H1 (cell line): ENCODE measurements around the gene NCAM1. TPM values are rescaled to one million over a fixed set of nuclear protein-coding genes. Genes with fewer than 3 reads are reported as not detected.

ENCODE experiments used
- CTCF ChIA-PET: fragments of 300-600 bp; sonication (Branson Sonifier 250); formaldehyde crosslinking; loops from one replicate; lab custom pipeline; 2021; ENCODE audit not compliant: partially characterized antibody; lab: Charles Lee
- POLR2A ChIA-PET: fragments of 300-600 bp; sonication (Branson Sonifier 250); formaldehyde crosslinking; loops from one replicate; lab custom pipeline; 2021; ENCODE audit warnings: inconsistent platforms; ENCODE audit not compliant: partially characterized antibody; lab: Charles Lee
- DNase-seq, 2 experiments: peaks; one replicate each; pipeline versions ENCODE4 v3.0.0 to v3.0.0-alpha.2; 2010 to 2022; ENCODE audit warnings: low spot score in 2 of 2, low read depth in 1 of 2, mixed read lengths in 1 of 2
- FAIRE-seq: peaks from 2 replicates; lab custom pipeline; 2011; peaks lifted over from hg19 to GRCh38; lab: Jason Lieb, UNC
- H2AFZ ChIP-seq: 2 replicates; pipeline ENCODE4 v1.8.1; 2012; ENCODE audit warnings: low read length, inconsistent platforms
- H2AK5ac ChIP-seq: 2 replicates; pipeline ENCODE4 v1.6.1; 2013; ENCODE audit warnings: low read depth, low read length
- H2BK120ac ChIP-seq: replicated peaks from 2 replicates; pipeline ENCODE3; 2013; ENCODE audit warnings: low read depth, low read length, inconsistent platforms
- H2BK12ac ChIP-seq: 2 replicates; pipeline ENCODE4 v1.6.1; 2013; ENCODE audit warnings: low read depth, low read length
- H2BK15ac ChIP-seq: 2 replicates; pipeline ENCODE4 v1.6.1; 2013; ENCODE audit warnings: low read length
- H2BK20ac ChIP-seq: 2 replicates; pipeline ENCODE4 v1.6.1; 2013; ENCODE audit warnings: low read length
- H2BK5ac ChIP-seq: 2 replicates; pipeline ENCODE4 v1.6.1; 2013; ENCODE audit warnings: low read depth, low read length
- H3K14ac ChIP-seq: 2 replicates; pipeline ENCODE4 v1.6.1; 2013; ENCODE audit warnings: inconsistent platforms; ENCODE audit not compliant: insufficient read length
- H3K18ac ChIP-seq: 2 replicates; pipeline ENCODE4 v1.6.1; 2013; ENCODE audit warnings: low read length; ENCODE audit errors: extremely low read depth
- H3K23ac ChIP-seq: 2 replicates; pipeline ENCODE4 v1.6.1; 2013; ENCODE audit warnings: inconsistent platforms; ENCODE audit not compliant: insufficient read length
- H3K23me2 ChIP-seq: 2 replicates; pipeline ENCODE4 v1.6.1; 2013; ENCODE audit warnings: low read depth, low read length
- H3K27ac ChIP-seq: 2 replicates; pipeline ENCODE4 v1.6.1; 2011; ENCODE audit warnings: low read depth, low read length, inconsistent platforms
- H3K27me3 ChIP-seq, 4 experiments: replicated peaks in 1 of 4; 1 replicate in 1 of 4; 2 replicates in 3 of 4; pipeline versions ENCODE4 v1.6.1 to v1.8.1; 2011 to 2013; ENCODE audit warnings: low read length in 3 of 4, mild to moderate bottlenecking in 3 of 4, inconsistent platforms in 2 of 4, mixed read lengths in 2 of 4, moderate library complexity in 1 of 4; ENCODE audit not compliant: control insufficient read depth in 3 of 4, insufficient read depth in 3 of 4; ENCODE audit errors: extremely low read depth in 1 of 4
- H3K36me3 ChIP-seq, 4 experiments: 2 replicates each; pipeline versions ENCODE4 v1.6.1 to v1.8.1; 2011 to 2013; ENCODE audit warnings: mild to moderate bottlenecking in 4 of 4, low read length in 3 of 4, moderate library complexity in 2 of 4, control low read depth in 1 of 4, inconsistent platforms in 1 of 4; ENCODE audit not compliant: insufficient read depth in 4 of 4, control insufficient read depth in 2 of 4
- H3K4ac ChIP-seq: replicated peaks from 2 replicates; pipeline ENCODE3; 2013; ENCODE audit warnings: low read length, low read depth, mixed read lengths, inconsistent platforms; ENCODE audit not compliant: insufficient read length
- H3K4me1 ChIP-seq, 4 experiments: replicated peaks in 1 of 4; 1 replicate in 1 of 4; 2 replicates in 3 of 4; pipeline versions ENCODE4 v1.6.1 to v1.8.1; 2011 to 2013; ENCODE audit warnings: low read length in 3 of 4, inconsistent platforms in 2 of 4, mixed read lengths in 1 of 4; ENCODE audit not compliant: insufficient read depth in 4 of 4, control insufficient read depth in 3 of 4
- H3K4me2 ChIP-seq, 2 experiments: 2 replicates each; pipeline versions ENCODE4 v1.6.1 to v1.8.1; 2011 to 2013; ENCODE audit warnings: low read depth in 2 of 2, low read length in 2 of 2, control low read depth in 1 of 2, inconsistent platforms in 1 of 2, mild to moderate bottlenecking in 1 of 2; ENCODE audit not compliant: insufficient read depth in 1 of 2
- H3K4me3 ChIP-seq, 4 experiments: fragments of 200-600, 300-600 bp in 1 of 4; sonication (generic), shearing (Covaris generic), sonication (Bioruptor Twin) in 1 of 4; 2 replicates each; pipeline versions ENCODE4 v1.5.1 to v1.8.1; 2011 to 2016; ENCODE audit warnings: low read length in 4 of 4, low read depth in 3 of 4, control low read depth in 2 of 4, inconsistent platforms in 2 of 4, mild to moderate bottlenecking in 2 of 4, mixed read lengths in 1 of 4, moderate library complexity in 1 of 4; ENCODE audit not compliant: insufficient read depth in 2 of 4; ENCODE audit errors: extremely low read depth in 1 of 4
- H3K56ac ChIP-seq: replicated peaks from 2 replicates; pipeline ENCODE3; 2013; ENCODE audit warnings: low read depth, mild to moderate bottlenecking, mixed read lengths, low read length, inconsistent platforms; ENCODE audit not compliant: insufficient read length
- H3K79me1 ChIP-seq: 2 replicates; pipeline ENCODE4 v1.6.1; 2013; ENCODE audit warnings: low read depth, low read length, control low read depth
- H3K79me2 ChIP-seq, 2 experiments: 2 replicates each; pipeline versions ENCODE4 v1.6.1 to v1.8.1; 2012 to 2013; ENCODE audit warnings: low read length in 2 of 2, mild to moderate bottlenecking in 2 of 2, inconsistent platforms in 1 of 2; ENCODE audit not compliant: insufficient read depth in 2 of 2, control insufficient read depth in 1 of 2
- H3K9ac ChIP-seq, 4 experiments: replicated peaks in 1 of 4; 1 replicate in 1 of 4; 2 replicates in 3 of 4; pipeline versions ENCODE4 v1.6.1 to v1.8.1; 2011 to 2013; ENCODE audit warnings: low read depth in 3 of 4, low read length in 3 of 4, control low read depth in 2 of 4, mild to moderate bottlenecking in 2 of 4, moderate library complexity in 2 of 4, inconsistent platforms in 1 of 4; ENCODE audit errors: extremely low read depth in 1 of 4
- H3K9me3 ChIP-seq, 2 experiments: 2 replicates each; pipeline versions ENCODE4 v1.6.1 to v1.8.1; 2012 to 2013; ENCODE audit warnings: mild to moderate bottlenecking in 2 of 2, moderate library complexity in 2 of 2, control low read depth in 1 of 2, inconsistent platforms in 1 of 2, low read depth in 1 of 2, low read length in 1 of 2, mixed read lengths in 1 of 2; ENCODE audit not compliant: insufficient read depth in 2 of 2
- H4K20me1 ChIP-seq, 2 experiments: replicated peaks in 1 of 2; 2 replicates each; pipeline versions ENCODE3 to v1.8.1; 2011 to 2013; ENCODE audit warnings: inconsistent platforms in 2 of 2, low read length in 2 of 2, mild to moderate bottlenecking in 1 of 2; ENCODE audit not compliant: insufficient read depth in 2 of 2, control insufficient read depth in 1 of 2
- H4K5ac ChIP-seq: 2 replicates; pipeline ENCODE4 v1.6.1; 2013; ENCODE audit warnings: low read length, low read depth, mixed read lengths, inconsistent platforms; ENCODE audit not compliant: insufficient read length
- H4K8ac ChIP-seq: 2 replicates; pipeline ENCODE4 v1.8.0; 2013; ENCODE audit warnings: mild to moderate bottlenecking, moderate library complexity, low read length, inconsistent platforms; ENCODE audit not compliant: insufficient read depth; ENCODE audit errors: extremely low read depth
- H4K91ac ChIP-seq: replicated peaks from 2 replicates; pipeline ENCODE3; 2013; ENCODE audit warnings: low read length, mixed read lengths, inconsistent platforms; ENCODE audit not compliant: insufficient read length
- JUN ChIP-seq: IDR thresholded peaks from 2 replicates; pipeline ENCODE4 v1.6.1; 2011; ENCODE audit warnings: low read depth, mild to moderate bottlenecking, improper control_type of control experiment, low read length
- PHF8 ChIP-seq: fragments of 200-600 bp; sonication (generic); conservative IDR thresholded peaks from 2 replicates; pipeline ENCODE4 v1.7.1; 2012; ENCODE audit warnings: low read depth, mild to moderate bottlenecking, inconsistent platforms, low read length, moderate library complexity
- RFX5 ChIP-seq: IDR thresholded peaks from 2 replicates; pipeline ENCODE4 v1.6.1; 2011; ENCODE audit warnings: low read depth, low read length, improper control_type of control experiment, borderline replicate concordance
- SIRT6 ChIP-seq: IDR thresholded peaks from one replicate; pipeline ENCODE4 v1.7.1; 2012; ENCODE audit warnings: low read length, inconsistent platforms
- SP4 ChIP-seq: IDR thresholded peaks from 2 replicates; pipeline ENCODE4 v1.6.1; 2012; ENCODE audit warnings: low read length, inconsistent platforms
- WGBS, 2 experiments: shearing (Covaris generic) in 1 of 2; methylation state at CpG; one replicate each; pipeline versions ENCODE4 v1.1.6 to v1.1.7; 2013 to 2015; ENCODE audit warnings: low lambda C conversion rate in 2 of 2, mixed read lengths in 2 of 2, inconsistent platforms in 1 of 2, low coverage in 1 of 2, missing lambda C conversion rate in 1 of 2; ENCODE audit not compliant: insufficient replicate concordance in 2 of 2, insufficient coverage in 1 of 2, insufficient read length in 1 of 2; ENCODE audit errors: extremely low coverage in 1 of 2, missing lambda C conversion rate in 1 of 2; 5-methylcytosine and 5-hydroxymethylcytosine counted together
- polyA plus RNA-seq, 7 experiments: library from polyadenylated mRNA; depleted of rRNA in 3 of 7; stranded (reverse) in 5 of 7; unstranded in 2 of 7; fragments of >200 nt in 5 of 7; fragments of 200-250 nt in 2 of 7; gene quantifications; 1 replicate in 5 of 7; 2 replicates in 1 of 7; 4 replicates in 1 of 7; pipeline versions ENCODE4 v1.2.1 to v1.2.3, GENCODE V29; 2011 to 2013; ENCODE audit warnings: missing spikeins in 2 of 7, mixed read lengths in 2 of 7
- total RNA-seq: library from RNA; stranded (reverse); fragmentation: NEBNext Ultra II Directional; extraction: Animal tissue kit (Norgen Biotek cat#: 25700); gene quantifications from 2 replicates; pipeline ENCODE4 v1.2.1, GENCODE V29; 2021

Gene NCAM1
- total and polyA plus RNA-seq, 2 of the 8 experiments (the other 6 are each of a cell fraction or from before 2014, with no cell fraction given) = 3.1 to 4.3 TPM

- Histone ChIP-seq H3K9ac (no peak overlapping the region), H3K23me2 (no peaks in the 10 kb centered on the region), H3K27me3 (no peaks in the 10 kb centered on the region), H4K8ac (no peak overlapping the region), H3K56ac (no peak overlapping the region), H2BK12ac (no peak overlapping the region), H2BK15ac (no peak overlapping the region), H3K14ac (no peak overlapping the region), H3K4me3 (no peak overlapping the region), H2BK5ac (no peak overlapping the region), H4K20me1 (no peaks in the 10 kb centered on the region), H4K5ac (no peak overlapping the region), H3K23ac (no peak overlapping the region), H2BK120ac (no peak overlapping the region), H2AFZ (no peak overlapping the region), H2BK20ac (no peak overlapping the region), H4K91ac (no peak overlapping the region), H3K4me2 (no peak overlapping the region), H3K4ac (no peak overlapping the region), H3K18ac (no peak overlapping the region), H3K79me2 (no peaks in the 10 kb centered on the region), H2AK5ac (no peak overlapping the region), H3K79me1 (no peaks in the 10 kb centered on the region), H3K27ac (no peak overlapping the region), H3K4me1 (no peaks in the 10 kb centered on the region), H3K36me3 (no peaks in the 10 kb centered on the region), H3K9me3 (no peaks in the 10 kb centered on the region)
- TF ChIP-seq RFX5 (no peak), SIRT6 (no peak), PHF8 (no peak), SP4 (no peak), JUN (no peak)
- DNase-seq = no peak
- CTCF ChIA-PET = interaction anchor here (0.6 to 1.9 kb wide), 2 partner anchors 10 to 104 kb away, joined by 3 to 5 read pairs; no protein-coding TSS in a partner anchor
- WGBS, 2 experiments = 86% methylated on average over 1 of the region's 1 CpG; no CpG with 5 or more reads in 1 of the 2 experiments
- POLR2A ChIA-PET = no interaction called here
- FAIRE-seq = no peak
Measured at GRCh38 chr11:113202431-113202830, 241.2 kb downstream of the NCAM1 start.
